ENCODE results near the gene CCNL2. TPM values are rescaled to one million over a fixed set of nuclear protein-coding genes. Genes with fewer than 3 reads are reported as not detected.

The CCNL2 gene
- total and polyA plus RNA-seq, 2 of the 13 experiments (the other 11 are each of a cell fraction or from before 2014, with no cell fraction given) = 105 to 340 TPM

GRCh38 chr1:1359664-1360468, 39.3 kb downstream of the CCNL2 start (continued):
- no peak for TF ChIP-seq ZNF652 (CRISPR knock-in tag; IDR thresholded peaks at IDR 0.05; ENCODE audit: borderline replicate concordance, low read depth)
- TF ChIP-seq ZNF570 (CRISPR knock-in tag; IDR thresholded peaks at IDR 0.05; ENCODE audit: borderline replicate concordance) = no peak
- TF ChIP-seq ZNF350 (CRISPR knock-in tag; IDR thresholded peaks at IDR 0.05; ENCODE audit: borderline replicate concordance, low read depth) = no peak
- no peak for TF ChIP-seq HDAC6 (IDR thresholded peaks at IDR 0.05; ENCODE audit: low read depth, low read length)
- peak; percentile 73 for TF ChIP-seq HNF4A (CRISPR knock-in tag; IDR thresholded peaks at IDR 0.05)
- no peak for TF ChIP-seq ZNF7 (CRISPR knock-in tag; IDR thresholded peaks at IDR 0.05)
- no peak for TF ChIP-seq NFATC3 (CRISPR knock-in tag; IDR thresholded peaks at IDR 0.05)
- TF ChIP-seq ZNF740 (CRISPR knock-in tag; IDR thresholded peaks at IDR 0.05) = no peak; the same call in 1 of the 2 replicates
- no peak; the same call in 1 of the 2 replicates for TF ChIP-seq ZNF460 (CRISPR knock-in tag; IDR thresholded peaks at IDR 0.05; ENCODE audit: borderline replicate concordance)
- peak; percentile 51; the same call in 1 of the 2 replicates for TF ChIP-seq ISL2 (CRISPR knock-in tag; IDR thresholded peaks at IDR 0.05)
- no peak for TF ChIP-seq ZNF101 (CRISPR knock-in tag; IDR thresholded peaks at IDR 0.05; ENCODE audit: borderline replicate concordance, low read depth)
- no peak for TF ChIP-seq RBM22 (optimal IDR thresholded peaks at IDR 0.05; ENCODE audit: low read length)
- no peak for TF ChIP-seq ZNF24 (IDR thresholded peaks at IDR 0.05)
- no peak for TF ChIP-seq CHD4 (IDR thresholded peaks at IDR 0.05; ENCODE audit: borderline replicate concordance, low read length)
- TF ChIP-seq NFRKB (IDR thresholded peaks at IDR 0.05) = no peak
- no peak for TF ChIP-seq ZNF34 (CRISPR knock-in tag; IDR thresholded peaks at IDR 0.05; ENCODE audit: borderline replicate concordance)
- TF ChIP-seq NCOA2 (CRISPR knock-in tag; IDR thresholded peaks at IDR 0.05) = peak; percentile 53
- peak; percentile 46; the same call in 1 of the 2 replicates for TF ChIP-seq ZNF678 (CRISPR knock-in tag; IDR thresholded peaks at IDR 0.05)
- TF ChIP-seq TOPORS (CRISPR knock-in tag; IDR thresholded peaks at IDR 0.05) = peak; percentile 55; the same call in 1 of the 2 replicates
- TF ChIP-seq ZNF790 (CRISPR knock-in tag; IDR thresholded peaks at IDR 0.05; ENCODE audit: borderline replicate concordance) = no peak
- TF ChIP-seq ZSCAN31 (CRISPR knock-in tag; IDR thresholded peaks at IDR 0.05; ENCODE audit: low read depth) = peak; percentile 35; the same call in 1 of the 2 replicates
- no peak for TF ChIP-seq CC2D1A (CRISPR knock-in tag; IDR thresholded peaks at IDR 0.05)
- no peak for TF ChIP-seq TERF1 (CRISPR knock-in tag; IDR thresholded peaks at IDR 0.05)
- no peak for TF ChIP-seq MLLT10 (CRISPR knock-in tag; IDR thresholded peaks at IDR 0.05)
- no peak for TF ChIP-seq ATF5 (CRISPR knock-in tag; IDR thresholded peaks at IDR 0.05; ENCODE audit: low read depth)
- TF ChIP-seq ZNF746 (CRISPR knock-in tag; IDR thresholded peaks at IDR 0.05) = no peak; the same call in 1 of the 2 replicates
- TF ChIP-seq ZNF775 (CRISPR knock-in tag; IDR thresholded peaks at IDR 0.05; ENCODE audit: borderline replicate concordance) = no peak
- no peak for TF ChIP-seq MTF1 (CRISPR knock-in tag; IDR thresholded peaks at IDR 0.05)
- TF ChIP-seq MYNN (CRISPR knock-in tag; IDR thresholded peaks at IDR 0.05; ENCODE audit: low read depth) = 0 out of 2 replicates have a peak, but pooled peaks have one; percentile 27
- TF ChIP-seq ZNF772 (CRISPR knock-in tag; IDR thresholded peaks at IDR 0.05) = peak; percentile 48; the same call in 1 of the 2 replicates
